HEK293 (cell line): ENCODE measurements around the gene USP6NL.

Experiments
- CTCF ChIP-seq: fragments of 450-650 bp; formaldehyde crosslinking; IDR thresholded peaks from 2 replicates; pipeline ENCODE4 v1.5.1; 2016; ENCODE audit warnings: missing biosample characterization, missing genetic modification characterization
- INSM2 ChIP-seq: fragments of 450-650 bp; formaldehyde crosslinking; IDR thresholded peaks from 2 replicates; pipeline ENCODE4 v1.5.1; 2016; ENCODE audit warnings: missing biosample characterization, missing genetic modification characterization
- REST ChIP-seq: fragments of 450-650 bp; formaldehyde crosslinking; IDR thresholded peaks from 2 replicates; pipeline ENCODE4 v1.5.1; 2016; ENCODE audit warnings: missing biosample characterization, missing genetic modification characterization
- ZIC2 ChIP-seq: fragments of 450-650 bp; formaldehyde crosslinking; IDR thresholded peaks from 2 replicates; pipeline ENCODE4 v1.5.1; 2016; ENCODE audit warnings: missing biosample characterization, missing genetic modification characterization
- ZNF140 ChIP-seq: fragments of 450-650 bp; formaldehyde crosslinking; IDR thresholded peaks from 2 replicates; pipeline ENCODE4 v1.5.1; 2016; ENCODE audit warnings: missing biosample characterization, missing genetic modification characterization
- ZNF214 ChIP-seq: fragments of 450-650 bp; formaldehyde crosslinking; IDR thresholded peaks from 2 replicates; pipeline ENCODE4 v1.5.1; 2017; ENCODE audit warnings: missing biosample characterization, mild to moderate bottlenecking, missing genetic modification characterization, borderline replicate concordance
- ZNF350 ChIP-seq: fragments of 450-650 bp; formaldehyde crosslinking; IDR thresholded peaks from 2 replicates; pipeline ENCODE4 v1.5.0; 2017; ENCODE audit warnings: missing biosample characterization, mild to moderate bottlenecking, missing genetic modification characterization

GRCh38 chr10:11499425-11500071 lies 111.9 kb downstream of the USP6NL start:
- TF ChIP-seq REST (tag by site-specific recombination): no peak
- no peak for TF ChIP-seq ZNF214 (tag by site-specific recombination)
- TF ChIP-seq ZIC2 (tag by site-specific recombination): no peak
- TF ChIP-seq ZNF140 (tag by site-specific recombination): no peak
- TF ChIP-seq ZNF350 (tag by site-specific recombination): no peak
- TF ChIP-seq CTCF (tag by site-specific recombination): no peak
- TF ChIP-seq INSM2 (tag by site-specific recombination): no peak
